GM23248 (cell line): ENCODE data around the gene ABHD14A. TPM values are rescaled to one million over a fixed set of nuclear protein-coding genes. Genes with fewer than 3 reads are reported as not detected.
A peak's percentile ranks its signal among the peaks of the same experiment; 100 is the strongest.

Source experiments
- DNase-seq: peaks from one replicate; pipeline ENCODE4 v3.0.0-alpha.2; 2015
- H2AFZ ChIP-seq: fragments of 200-600 bp; sonication (generic); 2 replicates; pipeline ENCODE4 v1.6.1; 2016; ENCODE audit warnings: antibody characterized with exemption
- H3F3A ChIP-seq: fragments of 200-600 bp; sonication (generic); 2 replicates; pipeline ENCODE4 v1.6.1; 2016; ENCODE audit warnings: mild to moderate bottlenecking, antibody characterized with exemption, mixed run types; ENCODE audit not compliant: insufficient read depth
- H3K27ac ChIP-seq: fragments of 200-600 bp; sonication (generic); 2 replicates; pipeline ENCODE4 v1.5.1; 2016; ENCODE audit warnings: mild to moderate bottlenecking
- H3K27me3 ChIP-seq: fragments of 200-600 bp; sonication (generic); replicated peaks from 2 replicates; pipeline ENCODE4 v1.6.1; 2016; ENCODE audit warnings: mild to moderate bottlenecking; ENCODE audit not compliant: insufficient read depth
- H3K36me3 ChIP-seq: fragments of 200-600 bp; sonication (generic); 2 replicates; pipeline ENCODE4 v1.6.1; 2016; ENCODE audit warnings: low read depth, mild to moderate bottlenecking
- H3K4me1 ChIP-seq: fragments of 200-600 bp; sonication (generic); 2 replicates; pipeline ENCODE4 v1.6.1; 2016; ENCODE audit warnings: mild to moderate bottlenecking; ENCODE audit not compliant: insufficient read depth
- H3K4me2 ChIP-seq: fragments of 200-600 bp; sonication (generic); one replicate; pipeline ENCODE4 v1.6.1; 2016; ENCODE audit warnings: mild to moderate bottlenecking; ENCODE audit not compliant: unreplicated experiment
- H3K4me3 ChIP-seq: fragments of 200-600 bp; sonication (generic); 2 replicates; pipeline ENCODE4 v1.5.1; 2016; ENCODE audit warnings: mild to moderate bottlenecking
- H3K79me2 ChIP-seq: fragments of 200-600 bp; sonication (generic); 2 replicates; pipeline ENCODE4 v1.6.1; 2016; ENCODE audit warnings: mild to moderate bottlenecking; ENCODE audit not compliant: insufficient read depth
- H3K9ac ChIP-seq: fragments of 200-600 bp; sonication (generic); 2 replicates; pipeline ENCODE4 v1.6.1; 2016; ENCODE audit warnings: mild to moderate bottlenecking
- H3K9me2 ChIP-seq: fragments of 200-600 bp; sonication (generic); 2 replicates; pipeline ENCODE4 v1.6.1; 2016; ENCODE audit warnings: mixed run types, mild to moderate bottlenecking, moderate library complexity; ENCODE audit not compliant: insufficient read depth
- H3K9me3 ChIP-seq: fragments of 200-600 bp; sonication (generic); one replicate; pipeline ENCODE4 v1.6.1; 2017; ENCODE audit warnings: low read depth
- H4K20me1 ChIP-seq: fragments of 200-600 bp; sonication (generic); 2 replicates; pipeline ENCODE4 v1.6.0; 2016; ENCODE audit not compliant: insufficient read depth
- EZH2 ChIP-seq: fragments of 200-600 bp; sonication (generic); IDR thresholded peaks from 2 replicates; pipeline ENCODE4 v1.6.1; 2018; ENCODE audit warnings: antibody characterized with exemption, mild to moderate bottlenecking; ENCODE audit not compliant: insufficient read depth, poor library complexity, severe bottlenecking
- EZH2phosphoT487 ChIP-seq: fragments of 200-600 bp; sonication (generic); IDR thresholded peaks from 2 replicates; pipeline ENCODE4 v1.6.1; 2018; ENCODE audit warnings: antibody characterized with exemption, moderate library complexity, mild to moderate bottlenecking, low read depth; ENCODE audit not compliant: insufficient read depth
- WGBS, 2 experiments: methylation state at CpG; one replicate each; pipeline ENCODE4 v1.1.6; 2015 to 2017; ENCODE audit warnings: low lambda C conversion rate in 2 of 2, low coverage in 1 of 2; ENCODE audit errors: missing lambda C conversion rate in 2 of 2; 5-methylcytosine and 5-hydroxymethylcytosine counted together
- in situ Hi-C: fragments of 300-500 bp; cut with MboI; formaldehyde crosslinking; loops from 2 replicates; pipeline ENCODE4 v1.15.0; 2020
- polyA plus RNA-seq: library from polyadenylated mRNA; unstranded; fragments of >200 nt; fragmentation: Nextera tagmentation; extraction: Ambion mirVana; gene quantifications from 2 replicates; pipeline ENCODE4 v1.2.1, GENCODE V29; 2016
- total RNA-seq: library from RNA; depleted of rRNA; stranded (reverse); fragments of >200 nt; shearing (Covaris generic); gene quantifications from 2 replicates; pipeline ENCODE4 v1.2.3, GENCODE V29; 2014

The ABHD14A gene
- total and polyA plus RNA-seq, 2 experiments from 2014 or later, result 35.5 to 37.9 TPM

DNA sequence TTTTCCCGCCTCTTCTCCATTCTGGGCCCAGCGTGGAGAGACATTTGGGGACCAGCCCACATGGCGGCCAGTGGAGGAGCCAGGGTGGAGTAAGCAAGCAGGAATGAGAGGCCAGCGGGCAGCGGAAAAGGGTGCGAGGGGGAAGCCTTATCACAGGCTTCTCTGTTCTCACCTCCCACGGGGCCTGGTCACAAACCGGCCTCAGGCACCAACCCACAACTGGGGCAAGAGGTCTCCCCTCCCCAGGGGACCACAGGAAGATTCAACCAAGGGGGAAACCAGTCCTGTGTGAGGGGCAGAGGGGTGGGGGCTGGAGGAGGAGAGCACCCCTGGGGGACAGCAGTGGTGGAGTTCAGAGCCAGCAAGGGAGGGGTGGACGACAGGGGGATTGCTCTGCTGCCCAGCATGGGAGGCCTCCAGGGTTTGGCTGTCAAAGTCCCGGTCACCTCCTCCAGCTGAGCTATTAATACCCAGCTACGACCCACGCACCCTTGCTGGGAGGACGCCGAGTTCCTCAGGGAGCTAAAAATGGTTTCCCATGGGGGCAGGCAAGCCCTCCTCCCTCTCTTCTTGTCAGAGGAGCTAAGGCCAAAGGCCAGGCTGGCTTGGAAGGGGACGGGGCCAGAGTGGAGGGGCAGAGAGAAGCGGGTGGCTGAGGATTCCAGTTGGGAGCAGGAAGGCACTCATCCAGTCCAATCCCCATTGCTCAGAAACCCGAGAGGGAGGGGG is 44.7 kb downstream of the ABHD14A start:
- 63 to 75% methylated on average over 17 of the region's 17 CpGs for WGBS, 2 experiments
- H3K79me2 ChIP-seq, result no peaks in the 10 kb centered on the region
- H3F3A ChIP-seq, result no peaks in the 10 kb centered on the region
- H3K9me3 ChIP-seq, result no peaks in the 10 kb centered on the region
- H3K36me3 ChIP-seq, result no peaks in the 10 kb centered on the region
- H3K9ac ChIP-seq, result no peak overlapping the region
- H4K20me1 ChIP-seq, result no peaks in the 10 kb centered on the region
- H3K4me2 ChIP-seq, result no peak overlapping the region
- no peaks in the 10 kb centered on the region for H3K9me2 ChIP-seq
- H3K27me3 ChIP-seq, result no peaks in the 10 kb centered on the region
- TF ChIP-seq EZH2, result no peak
- H2AFZ ChIP-seq, result no peak overlapping the region
- H3K27ac ChIP-seq, result no peak overlapping the region
- H3K4me1 ChIP-seq, result peaks cover 4% of the 10 kb centered on the region; the same call in 1 of the 2 replicates
- in situ Hi-C loops, result no loop called here
- no peak overlapping the region for H3K4me3 ChIP-seq
- no peak for DNase-seq

GRCh38 chr3:52020796-52021195 is 45.9 kb downstream of the ABHD14A start:
- Histone ChIP-seq H3K27me3 (no peaks in the 10 kb centered on the region), H3K36me3 (no peaks in the 10 kb centered on the region), H3K4me1 (peaks cover 4% of the 10 kb centered on the region; the same call in 1 of the 2 replicates), H4K20me1 (no peaks in the 10 kb centered on the region), H3K9me3 (no peaks in the 10 kb centered on the region), H3F3A (no peaks in the 10 kb centered on the region), H3K9me2 (no peaks in the 10 kb centered on the region), H3K4me2 (no peak overlapping the region), H3K4me3 (no peak overlapping the region), H3K9ac (no peak overlapping the region), H2AFZ (no peak overlapping the region), H3K27ac (no peak overlapping the region), H3K79me2 (no peaks in the 10 kb centered on the region)
- DNase-seq, result no peak
- TF ChIP-seq EZH2 (no peak), EZH2phosphoT487 (no peak)
- in situ Hi-C loops, result no loop called here
- 94 to 96% methylated on average over 7 of the region's 7 CpGs for WGBS, 2 experiments

- Histone ChIP-seq H3K79me2 (no peaks in the 10 kb centered on the region), H3K4me1 (peaks cover 4% of the 10 kb centered on the region; the same call in 1 of the 2 replicates), H3K27me3 (no peaks in the 10 kb centered on the region), H4K20me1 (no peaks in the 10 kb centered on the region), H3K9ac (no peak overlapping the region), H3K9me2 (no peaks in the 10 kb centered on the region), H2AFZ (no peak overlapping the region), H3K9me3 (no peaks in the 10 kb centered on the region), H3K4me3 (no peak overlapping the region), H3K4me2 (no peak overlapping the region), H3F3A (no peaks in the 10 kb centered on the region), H3K36me3 (no peaks in the 10 kb centered on the region), H3K27ac (no peak overlapping the region)
- in situ Hi-C loops, result no loop called here
- WGBS, 2 experiments, result 68 to 72% methylated on average over 6 to 10 of the region's 10 CpGs
- peak; percentile 25 for DNase-seq
- TF ChIP-seq EZH2phosphoT487 (no peak), EZH2 (no peak)
Observed at GRCh38 chr3:52021489-52022268, 46.8 kb downstream of the ABHD14A start.

DNA sequence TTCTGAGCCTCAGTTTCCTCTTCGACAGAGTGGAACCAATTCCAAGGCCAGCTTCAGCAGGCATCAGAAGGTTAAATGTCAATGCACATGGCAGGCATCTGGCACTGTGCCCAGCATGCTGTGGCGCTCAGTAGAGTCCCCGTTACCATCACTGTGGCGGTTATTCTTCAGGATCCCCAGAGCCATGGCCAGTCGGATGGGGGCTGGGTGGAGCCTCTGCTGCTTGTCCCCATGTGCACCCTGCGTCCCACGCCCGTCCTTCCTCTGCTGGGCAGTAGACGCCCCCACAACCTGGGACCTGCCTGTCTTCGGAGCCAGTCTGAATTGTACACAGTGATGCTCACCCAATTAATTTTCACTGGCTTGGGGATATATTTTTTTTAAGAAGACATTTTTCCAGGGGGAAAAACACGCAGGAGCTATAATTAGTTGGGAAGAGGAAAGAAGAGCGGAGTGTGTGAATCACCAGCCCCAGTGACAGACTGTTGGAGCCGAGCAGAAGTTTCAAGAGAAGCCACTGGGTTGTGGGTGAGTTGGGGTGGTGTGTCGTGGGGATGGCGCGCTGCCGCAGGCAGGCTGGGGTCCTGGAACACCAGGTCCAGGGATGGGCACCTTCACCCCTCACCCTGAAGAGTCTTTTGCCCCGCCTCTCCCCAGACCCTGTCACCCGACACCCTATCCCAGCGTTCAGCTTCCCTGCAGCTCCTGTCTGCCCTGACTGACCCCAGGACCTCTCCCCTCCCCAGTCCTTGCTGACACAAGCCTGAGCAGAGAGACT is 47.6 kb downstream of the ABHD14A start:
- Histone ChIP-seq H3F3A (no peaks in the 10 kb centered on the region), H3K9ac (no peak overlapping the region), H3K36me3 (no peaks in the 10 kb centered on the region), H2AFZ (no peak overlapping the region), H3K4me1 (peaks cover 4% of the 10 kb centered on the region; the same call in 1 of the 2 replicates), H3K79me2 (no peaks in the 10 kb centered on the region), H3K27me3 (no peaks in the 10 kb centered on the region), H3K27ac (no peak overlapping the region), H3K4me2 (no peak overlapping the region), H4K20me1 (no peaks in the 10 kb centered on the region), H3K9me2 (no peaks in the 10 kb centered on the region), H3K4me3 (no peak overlapping the region), H3K9me3 (no peaks in the 10 kb centered on the region)
- peak; percentile 69 for DNase-seq
- TF ChIP-seq EZH2 (no peak), EZH2phosphoT487 (no peak)
- 64 to 68% methylated on average over 20 of the region's 20 CpGs for WGBS, 2 experiments
- in situ Hi-C loops, result no loop called here
